Fibroblast of villous mesenchyme (primary cell): Measurements from ENCODE around the gene TPMT. TPM values are rescaled to one million over a fixed set of nuclear protein-coding genes. Genes with fewer than 3 reads are reported as not detected.

Source experiments
- DNase-seq: peaks from one replicate; pipeline ENCODE4 v3.0.0-alpha.2; 2010; ENCODE audit warnings: low read depth
- H3K4me3 ChIP-seq: 2 replicates; pipeline ENCODE4 v1.5.1; 2011; ENCODE audit warnings: low read depth, mild to moderate bottlenecking, low read length
- total RNA-seq: library from RNA; depleted of rRNA; stranded (reverse); fragments of >200 nt; gene quantifications from 2 replicates; pipeline ENCODE4 v1.2.3, GENCODE V29; 2012
- TF ChIP-seq, protein P1 (sequence below): IDR thresholded peaks from 2 replicates; pipeline ENCODE4 v1.5.1; 2012; ENCODE audit warnings: low read depth, mild to moderate bottlenecking, low read length; ENCODE audit not compliant: insufficient read depth

TPMT gene
- 8.4 and 16.4 TPM in 2 replicates for total RNA-seq

DNA sequence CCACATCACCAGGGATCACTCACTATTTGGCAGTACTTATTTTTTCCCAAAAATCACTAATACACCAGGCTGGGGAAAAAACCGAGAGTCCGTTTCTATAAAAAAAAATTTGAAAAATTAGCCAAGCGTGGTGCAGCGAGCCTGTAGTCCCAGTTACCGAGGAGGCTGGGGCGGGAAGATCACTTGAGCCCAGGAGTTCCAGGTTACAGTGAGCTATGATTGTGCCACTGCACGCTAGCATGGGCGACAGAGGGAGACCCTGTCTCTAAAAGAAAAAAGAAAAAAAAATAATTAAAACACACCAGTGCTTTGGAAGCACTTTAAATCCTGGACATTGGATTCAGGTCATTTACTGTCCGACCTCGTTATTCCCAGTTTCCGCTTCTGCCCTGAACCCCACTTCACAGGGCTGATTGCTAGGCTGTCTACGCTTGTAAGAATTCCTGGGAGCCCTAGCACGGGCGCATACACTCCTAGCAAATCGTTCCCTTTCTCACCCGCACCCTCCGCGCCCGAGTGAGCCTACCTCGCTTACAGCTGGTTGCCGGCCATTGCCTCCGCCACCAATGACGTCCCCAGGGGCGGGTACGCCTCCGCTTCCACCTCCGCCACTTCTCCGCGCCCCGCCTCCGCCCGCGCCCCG, at the start of gene TPMT:
Gene TPMT (minus strand): TSS at position 571 of the 643 bp plus-strand sequence. CDS start 5,950 bp downstream, outside the sequence.
- no peak for DNase-seq
- TF ChIP-seq, protein P1, sequence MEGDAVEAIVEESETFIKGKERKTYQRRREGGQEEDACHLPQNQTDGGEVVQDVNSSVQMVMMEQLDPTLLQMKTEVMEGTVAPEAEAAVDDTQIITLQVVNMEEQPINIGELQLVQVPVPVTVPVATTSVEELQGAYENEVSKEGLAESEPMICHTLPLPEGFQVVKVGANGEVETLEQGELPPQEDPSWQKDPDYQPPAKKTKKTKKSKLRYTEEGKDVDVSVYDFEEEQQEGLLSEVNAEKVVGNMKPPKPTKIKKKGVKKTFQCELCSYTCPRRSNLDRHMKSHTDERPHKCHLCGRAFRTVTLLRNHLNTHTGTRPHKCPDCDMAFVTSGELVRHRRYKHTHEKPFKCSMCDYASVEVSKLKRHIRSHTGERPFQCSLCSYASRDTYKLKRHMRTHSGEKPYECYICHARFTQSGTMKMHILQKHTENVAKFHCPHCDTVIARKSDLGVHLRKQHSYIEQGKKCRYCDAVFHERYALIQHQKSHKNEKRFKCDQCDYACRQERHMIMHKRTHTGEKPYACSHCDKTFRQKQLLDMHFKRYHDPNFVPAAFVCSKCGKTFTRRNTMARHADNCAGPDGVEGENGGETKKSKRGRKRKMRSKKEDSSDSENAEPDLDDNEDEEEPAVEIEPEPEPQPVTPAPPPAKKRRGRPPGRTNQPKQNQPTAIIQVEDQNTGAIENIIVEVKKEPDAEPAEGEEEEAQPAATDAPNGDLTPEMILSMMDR = no peak
- H3K4me3 ChIP-seq = peak within 1 kb of the TSS; percentile 98

- DNase-seq = no peak
- TF ChIP-seq, protein P1 = no peak
These were observed 48.9 kb upstream of the TPMT start for GRCh38 chr6:18203786-18204185.

GRCh38 chr6:18192026-18192425, 37.1 kb upstream of the TPMT start:
- no peak overlapping the region for H3K4me3 ChIP-seq
- no peak for DNase-seq
- TF ChIP-seq, protein P1 = no peak

More at GRCh38 chr6:18203786-18204185, 48.9 kb upstream of the TPMT start:
- no peak overlapping the region for H3K4me3 ChIP-seq

DNA sequence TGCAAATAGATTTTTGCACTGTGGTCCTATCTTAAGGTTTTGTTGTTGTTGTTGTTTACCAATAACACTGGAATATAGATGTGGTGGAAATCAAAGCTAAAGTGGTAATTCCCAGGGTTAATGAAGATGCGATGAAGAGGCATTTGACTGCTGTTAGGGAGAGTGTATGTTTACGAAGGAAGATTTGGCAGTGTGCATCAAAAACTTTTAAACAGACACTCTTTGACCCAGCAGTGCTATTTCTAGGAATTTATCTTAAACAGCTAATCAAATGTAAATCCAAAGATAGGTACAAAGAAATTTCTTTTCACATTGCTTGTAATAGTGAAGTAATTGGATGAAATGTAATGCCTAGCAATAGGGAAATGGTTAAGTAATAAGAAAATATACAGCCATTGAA, 34.3 kb upstream of the TPMT start:
- TF ChIP-seq, protein P1 = no peak
- no peak for DNase-seq
- H3K4me3 ChIP-seq = no peak overlapping the region

GRCh38 chr6:18187701-18188100, 32.8 kb upstream of the TPMT start:
- no peak for DNase-seq
- TF ChIP-seq, protein P1 = no peak
- H3K4me3 ChIP-seq = no peak overlapping the region

DNA sequence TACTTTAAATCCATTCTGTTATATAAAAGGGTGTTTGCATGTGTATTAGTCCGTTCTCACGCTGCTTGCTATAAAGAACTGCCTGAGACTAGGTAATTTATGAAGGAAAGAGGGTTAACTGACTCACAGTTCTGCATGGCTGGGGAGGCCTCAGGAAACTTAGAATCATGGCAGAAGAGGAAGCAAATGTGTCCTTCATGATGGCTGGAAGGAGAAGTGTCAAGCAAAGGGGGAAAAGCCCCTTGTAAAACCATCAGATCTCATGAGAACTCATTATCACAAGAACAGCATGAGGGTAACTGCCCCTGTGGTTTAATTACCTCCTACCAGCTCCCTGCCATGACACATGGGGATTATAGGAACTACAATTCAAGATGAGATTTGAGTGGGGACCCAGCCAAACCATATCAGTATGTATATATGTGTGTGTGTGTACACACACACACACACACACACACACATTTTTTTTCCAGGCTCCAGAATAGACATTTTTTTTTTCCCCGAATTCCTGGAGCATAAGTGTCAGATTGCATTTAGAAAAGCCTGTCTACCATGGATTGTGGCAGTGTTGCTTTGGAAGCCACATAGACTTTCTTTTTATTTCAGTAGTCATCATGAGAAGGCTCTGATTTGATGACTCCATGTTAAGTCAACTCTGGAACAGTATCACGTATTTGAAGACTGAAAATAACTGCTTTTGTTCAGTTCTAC, 31.8 kb upstream of the TPMT start:
- H3K4me3 ChIP-seq = no peak overlapping the region
- TF ChIP-seq, protein P1 = no peak
- DNase-seq = no peak
